Measurements from ENCODE around the gene PNLIP.

GRCh38 chr10:116511365-116511764, 34.4 kb upstream of the PNLIP start:
- no peak for TF ChIP-seq CTCF (IDR thresholded peaks at IDR 0.05)
- TF ChIP-seq POLR2AphosphoS5 (IDR thresholded peaks at IDR 0.05): no peak
